Activated CD8-positive, alpha-beta memory T cell treated with anti-CD3 and anti-CD28 coated beads for 24 hours (primary cell): ENCODE results near the gene TENM4.

Experiments
- DNase-seq: peaks from one replicate; pipeline ENCODE4 v3.0.0-alpha.2; 2020

TENM4 gene

GRCh38 chr11:78796956-78797355 lies 643.9 kb downstream of the TENM4 start:
- DNase-seq, result no peak

- no peak for DNase-seq
Measured at GRCh38 chr11:78795621-78796261, 645.1 kb downstream of the TENM4 start.

- no peak for DNase-seq
Measured at GRCh38 chr11:78791964-78792363, 648.9 kb downstream of the TENM4 start.

GRCh38 chr11:78791254-78791653 lies 649.6 kb downstream of the TENM4 start:
- no peak for DNase-seq

- no peak for DNase-seq
Measured at GRCh38 chr11:78790784-78791183, 650.0 kb downstream of the TENM4 start.

GRCh38 chr11:78789375-78789774 lies 651.5 kb downstream of the TENM4 start:
- DNase-seq, result no peak

- no peak for DNase-seq
Measured at GRCh38 chr11:78788533-78788932, 652.3 kb downstream of the TENM4 start.

GRCh38 chr11:78787696-78788095 lies 653.1 kb downstream of the TENM4 start:
- DNase-seq, result no peak

- no peak for DNase-seq
Measured at GRCh38 chr11:78786746-78787145, 654.1 kb downstream of the TENM4 start.

GRCh38 chr11:78786086-78786485 lies 654.7 kb downstream of the TENM4 start:
- no peak for DNase-seq

GRCh38 chr11:78784321-78785061 lies 656.3 kb downstream of the TENM4 start:
- DNase-seq, result no peak

GRCh38 chr11:78783846-78784245 lies 657.0 kb downstream of the TENM4 start:
- no peak for DNase-seq

- no peak for DNase-seq
Measured at GRCh38 chr11:78783301-78783700, 657.5 kb downstream of the TENM4 start.

GRCh38 chr11:78782725-78783124 lies 658.1 kb downstream of the TENM4 start:
- no peak for DNase-seq

- DNase-seq, result no peak
Measured at GRCh38 chr11:78780889-78781288, 659.9 kb downstream of the TENM4 start.

- DNase-seq, result no peak
Measured at GRCh38 chr11:78773492-78773891, 667.3 kb downstream of the TENM4 start.

GRCh38 chr11:78773077-78773476 lies 667.8 kb downstream of the TENM4 start:
- DNase-seq, result no peak

GRCh38 chr11:78772186-78772585 lies 668.6 kb downstream of the TENM4 start:
- no peak for DNase-seq

GRCh38 chr11:78770931-78771330 lies 669.9 kb downstream of the TENM4 start:
- DNase-seq, result no peak

- DNase-seq, result no peak
Measured at GRCh38 chr11:78768971-78769370, 671.9 kb downstream of the TENM4 start.

- DNase-seq, result no peak
Measured at GRCh38 chr11:78768345-78768744, 672.5 kb downstream of the TENM4 start.

GRCh38 chr11:78767027-78767932 lies 673.5 kb downstream of the TENM4 start:
- DNase-seq, result no peak

- no peak for DNase-seq
Measured at GRCh38 chr11:78764946-78765345, 675.9 kb downstream of the TENM4 start.

- DNase-seq, result no peak
Measured at GRCh38 chr11:78763664-78764063, 677.2 kb downstream of the TENM4 start.
